Keratinocyte (primary cell): ENCODE data around the gene ENDOG.

Experiments used
- EZH2 ChIP-seq: IDR thresholded peaks from one replicate; pipeline ENCODE4 v1.6.1; 2012; ENCODE audit warnings: inconsistent platforms, mild to moderate bottlenecking, low read length, moderate library complexity
- TF ChIP-seq, protein P1 (sequence below), 3 experiments: IDR thresholded peaks in 1 of 3; conservative IDR thresholded peaks in 1 of 3; optimal IDR thresholded peaks in 1 of 3; 2 replicates in 2 of 3; 3 replicates in 1 of 3; pipeline versions ENCODE3 to v1.5.1; 2011; ENCODE audit warnings: low read length in 3 of 3, mild to moderate bottlenecking in 3 of 3, moderate library complexity in 2 of 3, control low read depth in 1 of 3, inconsistent platforms in 1 of 3; ENCODE audit not compliant: insufficient read depth in 2 of 3; ENCODE audit errors: extremely low read depth in 1 of 3

DNA sequence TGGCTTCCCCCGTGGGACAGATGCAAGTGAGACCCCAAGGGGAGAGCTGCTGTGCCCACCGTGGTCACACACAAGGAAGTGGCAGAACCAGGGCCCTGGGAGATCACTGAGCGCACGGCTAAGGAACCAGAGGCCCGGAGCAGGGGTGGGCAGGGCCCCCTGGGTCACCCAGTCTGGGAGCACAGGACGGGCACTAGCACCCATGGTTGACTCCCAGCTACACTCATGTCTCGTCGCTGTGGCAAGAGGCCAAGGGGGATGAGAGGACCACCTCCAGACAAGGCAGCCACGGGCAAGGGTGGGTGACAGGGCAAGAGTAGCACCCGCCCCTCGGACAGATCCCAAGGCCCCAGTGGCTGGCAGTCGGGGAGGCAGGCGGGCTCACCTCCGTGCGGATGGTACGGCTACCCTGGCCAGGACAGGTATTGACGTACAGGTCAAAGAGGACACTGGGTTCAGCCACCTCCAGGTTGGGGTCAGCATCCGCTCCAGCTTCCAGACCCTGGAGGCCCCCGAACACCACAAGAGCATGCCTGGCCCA, 5.1 kb downstream of the ENDOG start:
- TF ChIP-seq, protein P1, sequence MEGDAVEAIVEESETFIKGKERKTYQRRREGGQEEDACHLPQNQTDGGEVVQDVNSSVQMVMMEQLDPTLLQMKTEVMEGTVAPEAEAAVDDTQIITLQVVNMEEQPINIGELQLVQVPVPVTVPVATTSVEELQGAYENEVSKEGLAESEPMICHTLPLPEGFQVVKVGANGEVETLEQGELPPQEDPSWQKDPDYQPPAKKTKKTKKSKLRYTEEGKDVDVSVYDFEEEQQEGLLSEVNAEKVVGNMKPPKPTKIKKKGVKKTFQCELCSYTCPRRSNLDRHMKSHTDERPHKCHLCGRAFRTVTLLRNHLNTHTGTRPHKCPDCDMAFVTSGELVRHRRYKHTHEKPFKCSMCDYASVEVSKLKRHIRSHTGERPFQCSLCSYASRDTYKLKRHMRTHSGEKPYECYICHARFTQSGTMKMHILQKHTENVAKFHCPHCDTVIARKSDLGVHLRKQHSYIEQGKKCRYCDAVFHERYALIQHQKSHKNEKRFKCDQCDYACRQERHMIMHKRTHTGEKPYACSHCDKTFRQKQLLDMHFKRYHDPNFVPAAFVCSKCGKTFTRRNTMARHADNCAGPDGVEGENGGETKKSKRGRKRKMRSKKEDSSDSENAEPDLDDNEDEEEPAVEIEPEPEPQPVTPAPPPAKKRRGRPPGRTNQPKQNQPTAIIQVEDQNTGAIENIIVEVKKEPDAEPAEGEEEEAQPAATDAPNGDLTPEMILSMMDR (optimal IDR thresholded peaks at IDR 0.05 in 1 of 3, IDR thresholded peaks at IDR 0.05 in 1 of 3, conservative IDR thresholded peaks at IDR 0.05 in 1 of 3; ENCODE audit: extremely low read depth in 1 of 3, insufficient read depth in 2 of 3, low read length in 3 of 3), result no peak
- no peak for TF ChIP-seq EZH2
